ENCODE results near the gene SPEM1.

DNA sequence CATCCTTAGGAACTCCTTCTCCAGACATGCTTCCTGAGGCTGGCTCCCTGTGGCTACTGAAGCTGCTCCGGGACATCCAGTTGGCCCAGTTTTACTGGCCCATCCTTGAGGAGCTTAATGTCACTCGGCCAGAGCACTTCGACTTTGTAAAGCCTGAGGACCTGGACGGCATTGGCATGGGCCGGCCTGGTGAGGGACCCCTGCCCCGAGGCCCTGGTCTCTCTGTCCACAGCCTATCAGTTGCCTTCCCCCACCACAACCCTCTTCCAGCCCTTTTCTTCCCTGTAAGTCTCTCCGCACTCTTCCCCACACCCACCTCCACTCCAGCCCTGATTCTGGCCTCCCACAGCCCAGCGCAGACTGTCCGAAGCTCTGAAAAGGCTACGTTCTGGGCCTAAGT is 37.2 kb upstream of the SPEM1 start:
- TF ChIP-seq FOXK2 (IDR thresholded peaks at IDR 0.05): no peak
- no peak for TF ChIP-seq HDGF (IDR thresholded peaks at IDR 0.05; ENCODE audit: borderline replicate concordance)
- TF ChIP-seq L3MBTL2 (conservative IDR thresholded peaks at IDR 0.05): no peak
- no peak for TF ChIP-seq ARNT (IDR thresholded peaks at IDR 0.05)
- no peak for TF ChIP-seq LEF1 (IDR thresholded peaks at IDR 0.05; ENCODE audit: borderline replicate concordance)
- TF ChIP-seq NFRKB (IDR thresholded peaks at IDR 0.05): no peak

All from HEK293T (cell line).